HepG2 (cell line): ENCODE measurements around the gene TMEM151A. TPM values are rescaled to one million over a fixed set of nuclear protein-coding genes. Genes with fewer than 3 reads are reported as not detected.

Experiments used
- DNMT3B ChIP-seq: conservative IDR thresholded peaks from 2 replicates; pipeline ENCODE4 v1.6.1; 2016; ENCODE audit warnings: missing biosample characterization, control low read depth
- ESRRA ChIP-seq: sonication (generic); formaldehyde crosslinking; IDR thresholded peaks from 2 replicates; pipeline ENCODE4 v1.5.1; 2020; ENCODE audit warnings: mild to moderate bottlenecking, low read depth, missing genetic modification reagents
- KMT2B ChIP-seq: IDR thresholded peaks from 2 replicates; pipeline ENCODE4 v1.6.1; 2016; ENCODE audit warnings: missing genetic modification reagents, missing compliant biosample characterization
- MTA1 ChIP-seq: sonication (generic); formaldehyde crosslinking; IDR thresholded peaks from 2 replicates; pipeline ENCODE4 v1.4.0; 2020; ENCODE audit warnings: missing genetic modification reagents, mild to moderate bottlenecking, borderline replicate concordance
- NR2C2 ChIP-seq: sonication (generic); formaldehyde crosslinking; IDR thresholded peaks from 2 replicates; pipeline ENCODE4 v1.4.0; 2020; ENCODE audit warnings: missing genetic modification reagents, mild to moderate bottlenecking, moderate library complexity, borderline replicate concordance
- RBFOX2 ChIP-seq: fragments of 200-400 bp; formaldehyde crosslinking; IDR thresholded peaks from 2 replicates; pipeline ENCODE4 v1.6.1; 2017; ENCODE audit warnings: low read depth, mild to moderate bottlenecking, low read length
- SOX6 ChIP-seq, 2 experiments: fragments of 450-650 bp in 1 of 2; sonication (generic) in 1 of 2; formaldehyde crosslinking in 1 of 2; IDR thresholded peaks; 2 replicates each; pipeline versions ENCODE4 v1.4.0 to v1.6.1; 2017 to 2020; ENCODE audit warnings: antibody characterized with exemption in 1 of 2, mild to moderate bottlenecking in 1 of 2, missing genetic modification reagents in 1 of 2
- SP4 ChIP-seq: sonication (generic); formaldehyde crosslinking; IDR thresholded peaks from 2 replicates; pipeline ENCODE4 v1.8.1; 2023; ENCODE audit warnings: mild to moderate bottlenecking, missing genetic modification reagents
- YEATS4 ChIP-seq: sonication (generic); formaldehyde crosslinking; IDR thresholded peaks from 2 replicates; pipeline ENCODE4 v1.4.0; 2020; ENCODE audit warnings: missing genetic modification reagents, borderline replicate concordance
- ZNF136 ChIP-seq: sonication (generic); formaldehyde crosslinking; IDR thresholded peaks from 2 replicates; pipeline ENCODE4 v1.8.1; 2022; ENCODE audit warnings: low read depth, mild to moderate bottlenecking, moderate library complexity, missing genetic modification reagents
- ZNF333 ChIP-seq: sonication (generic); formaldehyde crosslinking; IDR thresholded peaks from 2 replicates; pipeline ENCODE4 v1.4.0; 2020; ENCODE audit warnings: mild to moderate bottlenecking, missing genetic modification reagents, borderline replicate concordance
- ZNF343 ChIP-seq: sonication (generic); formaldehyde crosslinking; IDR thresholded peaks from 2 replicates; pipeline ENCODE4 v1.4.0; 2020; ENCODE audit warnings: mild to moderate bottlenecking, missing genetic modification reagents
- ZNF556 ChIP-seq: sonication (generic); formaldehyde crosslinking; IDR thresholded peaks from 2 replicates; pipeline ENCODE4 v1.4.0; 2020; ENCODE audit warnings: mild to moderate bottlenecking, missing genetic modification reagents, borderline replicate concordance
- ZNF609 ChIP-seq: sonication (generic); formaldehyde crosslinking; IDR thresholded peaks from 2 replicates; pipeline ENCODE4 v1.4.0; 2020; ENCODE audit warnings: mild to moderate bottlenecking, missing genetic modification reagents, borderline replicate concordance
- ZNF737 ChIP-seq: sonication (generic); formaldehyde crosslinking; IDR thresholded peaks from 2 replicates; pipeline ENCODE4 v1.5.0; 2020; ENCODE audit warnings: missing genetic modification reagents, mild to moderate bottlenecking, borderline replicate concordance
- ZNF782 ChIP-seq: sonication (generic); formaldehyde crosslinking; IDR thresholded peaks from 2 replicates; pipeline ENCODE4 v1.4.0; 2020; ENCODE audit warnings: missing genetic modification reagents, mild to moderate bottlenecking, borderline replicate concordance
- polyA plus RNA-seq, 8 experiments: library from polyadenylated mRNA; depleted of rRNA in 3 of 8; stranded (reverse) in 7 of 8; unstranded in 1 of 8; fragments of >200 nt; fragmentation: Illumina TruSeq in 4 of 8; extraction: Trizol in 4 of 8; gene quantifications; 2 replicates each; pipeline versions ENCODE4 v1.2.1 to v1.2.3, GENCODE V29; 2011 to 2016; ENCODE audit warnings: low read depth in 4 of 8, missing spikeins in 1 of 8, mixed read lengths in 1 of 8; ENCODE audit not compliant: insufficient read depth in 1 of 8
- total RNA-seq, 5 experiments: library from RNA; depleted of rRNA; stranded (reverse); fragments of >200 nt; fragmentation: Illumina TruSeq; extraction: Trizol; gene quantifications; 2 replicates each; pipeline ENCODE4 v1.2.3, GENCODE V29; 2016; ENCODE audit warnings: low read depth in 1 of 5
- TF ChIP-seq, protein P1 (sequence below): sonication (generic); formaldehyde crosslinking; IDR thresholded peaks from 2 replicates; pipeline ENCODE4 v1.8.0; 2022; ENCODE audit warnings: missing genetic modification reagents, mild to moderate bottlenecking, borderline replicate concordance
- TF ChIP-seq, protein P2 (sequence below): sonication (generic); formaldehyde crosslinking; IDR thresholded peaks from 2 replicates; pipeline ENCODE4 v1.8.0; 2022; ENCODE audit warnings: mild to moderate bottlenecking, missing genetic modification reagents, moderate library complexity
- TF ChIP-seq, protein P3 (sequence below): IDR thresholded peaks from 2 replicates; pipeline ENCODE4 v1.6.1; 2012; ENCODE audit warnings: inconsistent platforms

TMEM151A gene
- total and polyA plus RNA-seq, 2 of the 13 experiments (the other 11 are each of a cell fraction or from before 2014, with no cell fraction given), result 0.18 to 0.33 TPM

DNA sequence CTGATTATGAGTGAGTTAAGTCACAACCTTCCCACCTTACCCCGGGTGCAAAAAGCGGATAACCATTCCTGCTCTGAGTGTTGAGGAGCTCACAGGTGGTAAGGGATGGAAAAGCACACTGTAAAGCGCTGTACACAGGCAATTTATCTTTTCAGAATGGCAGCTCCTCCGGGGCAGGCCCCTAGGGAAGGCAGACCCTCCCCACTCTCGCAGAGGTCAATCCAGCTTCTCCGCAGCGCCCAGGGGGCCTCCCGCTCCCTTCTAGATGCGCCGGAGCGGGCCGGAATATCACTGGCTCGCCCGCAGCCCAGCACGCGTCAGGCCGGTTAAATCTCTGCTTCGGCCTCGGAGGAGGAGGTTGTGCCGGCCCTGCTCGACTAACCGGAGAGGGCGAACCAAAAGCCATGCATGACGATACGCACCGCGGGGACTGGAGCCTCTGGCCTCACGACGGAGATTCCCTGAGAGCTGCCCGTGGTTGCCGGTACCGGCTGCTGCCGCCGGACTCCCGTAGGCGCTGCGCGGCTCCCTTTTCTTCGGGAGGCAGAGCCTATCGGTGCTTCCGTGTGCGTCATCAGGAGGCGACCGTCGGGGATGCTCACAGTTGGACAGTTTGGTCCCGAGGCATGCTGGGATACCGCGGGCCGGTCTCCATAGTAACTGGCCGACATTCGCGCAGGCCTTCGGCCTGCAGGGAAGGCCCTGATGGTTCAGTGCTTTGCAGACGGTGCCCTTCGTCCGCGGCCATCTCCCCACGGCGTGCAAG is 53.0 kb downstream of the TMEM151A start, which contains the start of gene BRMS1 (continued):
- TF ChIP-seq, protein P1, sequence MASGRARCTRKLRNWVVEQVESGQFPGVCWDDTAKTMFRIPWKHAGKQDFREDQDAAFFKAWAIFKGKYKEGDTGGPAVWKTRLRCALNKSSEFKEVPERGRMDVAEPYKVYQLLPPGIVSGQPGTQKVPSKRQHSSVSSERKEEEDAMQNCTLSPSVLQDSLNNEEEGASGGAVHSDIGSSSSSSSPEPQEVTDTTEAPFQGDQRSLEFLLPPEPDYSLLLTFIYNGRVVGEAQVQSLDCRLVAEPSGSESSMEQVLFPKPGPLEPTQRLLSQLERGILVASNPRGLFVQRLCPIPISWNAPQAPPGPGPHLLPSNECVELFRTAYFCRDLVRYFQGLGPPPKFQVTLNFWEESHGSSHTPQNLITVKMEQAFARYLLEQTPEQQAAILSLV (CRISPR knock-in tag), result peak; percentile 84; the same call in 1 of the 2 replicates
- 0 out of 2 replicates have a peak, but pooled peaks have one; percentile 43 for TF ChIP-seq ZNF343
- peak; percentile 95 for TF ChIP-seq KMT2B (CRISPR knock-in tag)
- TF ChIP-seq DNMT3B (CRISPR knock-in tag), result peak; percentile 86; the same call in 1 of the 2 replicates
- TF ChIP-seq, protein P2, sequence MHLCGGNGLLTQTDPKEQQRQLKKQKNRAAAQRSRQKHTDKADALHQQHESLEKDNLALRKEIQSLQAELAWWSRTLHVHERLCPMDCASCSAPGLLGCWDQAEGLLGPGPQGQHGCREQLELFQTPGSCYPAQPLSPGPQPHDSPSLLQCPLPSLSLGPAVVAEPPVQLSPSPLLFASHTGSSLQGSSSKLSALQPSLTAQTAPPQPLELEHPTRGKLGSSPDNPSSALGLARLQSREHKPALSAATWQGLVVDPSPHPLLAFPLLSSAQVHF, result no peak
- TF ChIP-seq ZNF737 (CRISPR knock-in tag), result no peak
- TF ChIP-seq SP4 (CRISPR knock-in tag), result peak; percentile 71; the same call in 1 of the 2 replicates
- TF ChIP-seq ZNF333, result peak; percentile 55; the same call in 1 of the 2 replicates
- TF ChIP-seq, protein P3, sequence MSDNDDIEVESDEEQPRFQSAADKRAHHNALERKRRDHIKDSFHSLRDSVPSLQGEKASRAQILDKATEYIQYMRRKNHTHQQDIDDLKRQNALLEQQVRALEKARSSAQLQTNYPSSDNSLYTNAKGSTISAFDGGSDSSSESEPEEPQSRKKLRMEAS, result peak; percentile 67
- TF ChIP-seq SOX6 (IDR thresholded peaks at IDR 0.05), result no peak
- peak; percentile 47; the same call in 1 of the 2 replicates for TF ChIP-seq SOX6 (CRISPR knock-in tag; IDR thresholded peaks at IDR 0.05)
- TF ChIP-seq YEATS4, result peak; percentile 44; the same call in 1 of the 2 replicates
- peak; percentile 90; the same call in 1 of the 2 replicates for TF ChIP-seq ZNF556 (CRISPR knock-in tag)
- TF ChIP-seq NR2C2, result peak; percentile 59; the same call in 1 of the 2 replicates
- TF ChIP-seq MTA1 (CRISPR knock-in tag), result peak; percentile 71; the same call in 1 of the 2 replicates
- TF ChIP-seq ESRRA, result peak; percentile 52; the same call in 1 of the 2 replicates
- TF ChIP-seq ZNF136 (CRISPR knock-in tag), result no peak
- peak; percentile 62; the same call in 1 of the 2 replicates for TF ChIP-seq ZNF782
- peak; percentile 47; the same call in 1 of the 2 replicates for TF ChIP-seq ZNF609
- peak; percentile 88 for TF ChIP-seq RBFOX2
